Measurements from ENCODE around the gene MNT.

Gene MNT

DNA sequence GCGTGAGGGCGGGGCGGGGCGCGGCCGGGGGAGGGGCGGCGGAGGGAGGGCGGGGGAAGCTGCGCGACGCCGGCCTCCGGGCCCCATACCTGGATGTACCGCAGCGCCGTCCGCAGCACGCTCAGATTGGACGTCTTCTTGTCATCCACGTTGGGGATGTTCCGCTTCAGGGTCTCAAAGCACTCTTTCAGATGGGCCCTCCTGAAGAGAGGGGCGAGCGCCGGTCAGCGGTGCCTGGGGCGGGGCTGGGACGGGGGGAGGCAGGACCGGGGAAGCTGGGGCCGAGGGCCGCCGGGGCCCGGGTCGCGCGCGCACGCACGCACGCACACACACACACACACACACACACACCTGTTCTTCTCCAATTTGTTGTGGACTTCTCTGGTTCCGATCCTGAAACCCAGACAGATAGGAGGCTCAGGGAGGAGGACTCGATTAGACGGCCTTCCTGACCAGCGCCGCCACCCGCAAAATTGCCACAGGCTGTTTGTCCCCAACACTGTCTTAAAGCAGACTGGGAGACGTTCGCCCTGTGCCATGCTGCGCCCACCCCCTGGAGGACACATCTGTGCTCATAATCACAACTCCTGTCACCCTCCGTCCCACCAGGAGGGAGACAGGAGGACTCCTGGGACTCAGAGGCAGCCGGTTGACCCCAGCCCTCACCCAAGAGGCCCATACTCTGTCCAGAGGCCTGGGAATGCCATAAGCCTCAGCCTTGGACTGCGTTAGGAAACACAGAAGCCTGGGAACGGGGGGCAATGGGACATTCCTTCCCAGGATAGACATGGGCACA is 6.7 kb downstream of the MNT start:
- Histone ChIP-seq H3K9me3 (no peaks in the 10 kb centered on the region), H3K4me3 (peak overlapping the region; percentile 84 to 88), H3K4me1 (peaks cover 18 to 79% (median 67%) of the 10 kb centered on the region in 4 donors), H3K36me3 (peaks cover 0 to 6% (median 0%) of the 10 kb centered on the region in 3 donors), H3K27me3 (no peaks in the 10 kb centered on the region), H3K27ac (peak overlapping the region; percentile 91 to 100)
- intact Hi-C loops (cut with DNase I; ENCODE audit: low total_unique reads), result no loop called here
- TF ChIP-seq, protein P1, sequence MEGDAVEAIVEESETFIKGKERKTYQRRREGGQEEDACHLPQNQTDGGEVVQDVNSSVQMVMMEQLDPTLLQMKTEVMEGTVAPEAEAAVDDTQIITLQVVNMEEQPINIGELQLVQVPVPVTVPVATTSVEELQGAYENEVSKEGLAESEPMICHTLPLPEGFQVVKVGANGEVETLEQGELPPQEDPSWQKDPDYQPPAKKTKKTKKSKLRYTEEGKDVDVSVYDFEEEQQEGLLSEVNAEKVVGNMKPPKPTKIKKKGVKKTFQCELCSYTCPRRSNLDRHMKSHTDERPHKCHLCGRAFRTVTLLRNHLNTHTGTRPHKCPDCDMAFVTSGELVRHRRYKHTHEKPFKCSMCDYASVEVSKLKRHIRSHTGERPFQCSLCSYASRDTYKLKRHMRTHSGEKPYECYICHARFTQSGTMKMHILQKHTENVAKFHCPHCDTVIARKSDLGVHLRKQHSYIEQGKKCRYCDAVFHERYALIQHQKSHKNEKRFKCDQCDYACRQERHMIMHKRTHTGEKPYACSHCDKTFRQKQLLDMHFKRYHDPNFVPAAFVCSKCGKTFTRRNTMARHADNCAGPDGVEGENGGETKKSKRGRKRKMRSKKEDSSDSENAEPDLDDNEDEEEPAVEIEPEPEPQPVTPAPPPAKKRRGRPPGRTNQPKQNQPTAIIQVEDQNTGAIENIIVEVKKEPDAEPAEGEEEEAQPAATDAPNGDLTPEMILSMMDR (IDR thresholded peaks at IDR 0.05), result no peak
- no peak for DNase-seq

DNA sequence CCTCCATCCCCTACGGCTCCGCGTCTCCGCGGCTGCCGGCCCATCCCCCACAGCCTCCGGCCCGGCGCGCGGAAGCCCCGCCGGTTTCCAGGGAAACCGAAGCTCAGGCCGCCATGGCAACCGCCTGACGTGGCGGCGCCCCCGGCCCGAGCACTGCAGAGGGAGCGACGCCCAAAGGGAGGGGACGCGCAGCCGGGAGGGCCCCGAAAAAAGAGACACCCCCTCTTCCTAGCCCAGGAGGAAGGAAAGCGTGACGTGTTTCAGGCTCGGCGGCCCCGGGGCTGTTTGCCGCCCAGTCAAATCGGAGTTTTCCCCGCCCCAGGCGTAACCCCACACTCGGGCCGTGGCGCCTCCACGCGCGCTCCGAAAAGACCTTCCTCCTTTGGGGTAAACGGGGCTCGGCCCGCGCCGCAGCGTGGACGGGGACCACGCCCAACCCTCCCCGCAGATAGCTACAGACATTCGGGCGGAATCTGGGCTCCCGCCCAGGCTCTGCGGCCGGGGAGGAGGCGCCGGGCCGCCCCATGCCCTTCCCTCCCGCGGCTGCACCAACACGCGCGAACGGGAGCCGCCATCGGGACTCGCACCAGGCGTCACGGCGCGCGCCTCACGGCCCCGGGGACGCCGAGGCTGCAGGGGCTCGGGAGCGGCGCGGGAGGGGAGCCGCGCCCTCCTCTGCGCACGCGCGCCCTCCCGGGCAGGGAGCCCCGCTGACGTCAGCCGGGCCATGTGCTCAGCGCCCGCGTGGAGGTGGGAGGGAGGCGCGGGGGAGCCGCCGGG is 7.5 kb downstream of the MNT start:
- Histone ChIP-seq H3K9me3 (no peaks in the 10 kb centered on the region), H3K4me3 (peak overlapping the region; percentile 84 to 88), H3K36me3 (peaks cover 0 to 6% (median 0%) of the 10 kb centered on the region in 3 donors), H3K4me1 (peaks cover 18 to 72% (median 64%) of the 10 kb centered on the region in 4 donors), H3K27me3 (no peaks in the 10 kb centered on the region), H3K27ac (peak overlapping the region; percentile 91 to 100)
- intact Hi-C loops (cut with DNase I; ENCODE audit: low total_unique reads), result no loop called here
- peak; percentile 84 to 95 for DNase-seq
- TF ChIP-seq, protein P1 (IDR thresholded peaks at IDR 0.05), result no peak

DNA sequence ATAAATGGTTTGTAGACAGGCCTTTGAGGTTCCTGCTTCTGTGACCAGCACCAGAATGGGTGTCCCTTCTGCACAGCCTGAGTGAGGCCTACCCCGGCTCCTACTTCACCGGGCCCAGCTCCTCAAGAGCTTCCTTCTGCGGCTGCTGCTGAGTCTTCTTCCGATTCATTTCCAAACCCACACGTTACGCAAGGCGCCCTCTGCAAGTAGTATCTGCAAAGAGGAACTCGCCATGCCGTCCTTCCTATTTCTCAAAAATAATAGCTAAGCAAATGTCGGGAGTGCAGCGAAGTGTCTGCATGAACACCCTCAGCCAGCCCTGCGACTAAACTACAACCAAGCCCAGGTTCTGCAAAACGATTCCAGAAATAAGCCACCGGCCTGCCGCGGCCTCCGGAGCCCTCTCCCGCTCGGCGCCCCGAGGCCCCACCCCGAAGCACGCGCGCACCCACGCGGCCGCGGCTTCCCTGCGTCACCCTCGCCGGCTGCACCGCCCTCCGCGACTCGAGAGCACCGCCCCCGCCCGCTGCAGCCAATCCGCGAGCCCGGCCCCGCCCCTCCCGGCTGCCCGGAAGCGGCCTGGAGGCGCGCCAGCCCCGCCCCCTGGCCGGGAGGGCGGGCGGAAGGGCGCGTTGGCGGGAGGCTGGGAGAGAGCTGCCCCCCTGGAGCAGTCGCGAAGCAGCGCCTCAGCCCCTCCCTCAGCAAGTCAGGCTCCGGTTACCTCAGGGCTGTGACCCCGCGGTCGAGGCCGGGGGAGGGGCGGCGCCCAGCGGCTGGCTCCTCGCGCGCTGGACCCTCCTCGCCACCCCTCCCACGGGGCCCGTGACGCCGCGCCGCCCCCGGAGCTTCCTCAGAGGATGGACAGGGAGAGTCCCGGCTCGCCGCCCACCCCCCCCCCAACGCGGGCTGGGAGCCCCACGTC is 8.3 kb downstream of the MNT start:
- Histone ChIP-seq H3K9me3 (no peaks in the 10 kb centered on the region), H3K4me1 (peaks cover 18 to 63% (median 56%) of the 10 kb centered on the region in 4 donors), H3K27me3 (no peaks in the 10 kb centered on the region), H3K36me3 (peaks cover 2 to 12% (median 7%) of the 10 kb centered on the region in 3 donors), H3K4me3 (peak overlapping the region; percentile 84 to 88), H3K27ac (peak overlapping the region; percentile 91 to 100)
- DNase-seq, result peak; percentile 94 to 99
- TF ChIP-seq, protein P1 (IDR thresholded peaks at IDR 0.05), result no peak
- intact Hi-C loops (cut with DNase I; ENCODE audit: low total_unique reads), result no loop called here

DNA sequence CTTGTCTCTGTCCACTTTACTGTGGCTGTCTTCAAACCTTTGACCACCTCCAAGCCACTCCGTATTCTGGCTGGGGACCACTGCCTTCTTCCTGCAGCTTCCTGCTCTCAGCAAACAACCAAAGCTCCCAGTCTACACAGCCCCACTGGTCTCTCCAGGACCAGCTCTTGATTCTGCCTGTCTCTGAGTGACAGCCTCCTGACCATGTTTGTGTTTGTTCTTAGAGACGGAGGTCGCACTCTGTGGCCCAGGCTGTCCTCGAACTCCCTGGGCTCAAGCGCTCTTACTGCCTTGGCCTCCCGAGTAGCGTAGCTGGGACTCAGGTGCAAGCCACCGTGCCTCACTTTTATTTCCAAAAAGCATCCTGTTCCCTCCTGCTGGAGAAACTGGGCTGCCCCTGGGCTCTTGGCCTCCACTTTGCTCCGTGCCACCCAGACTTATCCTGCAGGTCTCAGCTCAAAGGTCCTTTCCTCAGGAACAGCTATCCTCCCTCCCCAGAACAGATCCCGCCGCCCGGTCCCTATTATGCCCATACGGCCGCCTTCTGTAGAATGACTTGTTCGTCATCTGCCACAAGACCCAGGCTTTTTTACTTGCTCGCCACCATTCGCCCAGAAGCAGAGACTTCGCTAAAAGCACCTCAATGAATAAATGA is 9.1 kb downstream of the MNT start:
- no peak for DNase-seq
- TF ChIP-seq, protein P1 (IDR thresholded peaks at IDR 0.05), result no peak
- peaks cover 12 to 55% (median 49%) of the 10 kb centered on the region in 4 donors for H3K4me1 ChIP-seq
- no peaks in the 10 kb centered on the region for H3K9me3 ChIP-seq
- intact Hi-C loops (cut with DNase I; ENCODE audit: low total_unique reads), result no loop called here
- peaks cover 10 to 20% (median 14%) of the 10 kb centered on the region in 3 donors for H3K36me3 ChIP-seq
- peak overlapping the region; percentile 80 to 100 for H3K27ac ChIP-seq
- H3K4me3 ChIP-seq, result peak overlapping the region; percentile 84 to 88
- no peaks in the 10 kb centered on the region for H3K27me3 ChIP-seq

All from tibial artery (tissue), 4 donors.